Mesothelial cell of epicardium (in vitro differentiated cells): ENCODE results near the gene TMTC2. TPM values are rescaled to one million over a fixed set of nuclear protein-coding genes. Genes with fewer than 3 reads are reported as not detected.
A peak's percentile ranks its signal among the peaks of the same experiment; 100 is the strongest.

Experiments
- DNase-seq, 2 experiments: peaks; one replicate each; pipeline ENCODE4 v3.0.0; 2021; ENCODE audit warnings: low spot score in 2 of 2; ENCODE audit not compliant: unreplicated experiment in 2 of 2
- H3K27ac Mint-ChIP-seq: 2 replicates; pipeline ENCODE4 v1.8.0; 2021; ENCODE audit warnings: mixed read lengths
- H3K27me3 Mint-ChIP-seq: 2 replicates; pipeline ENCODE4 v1.8.0; 2021; ENCODE audit warnings: low read depth, mixed read lengths
- H3K36me3 Mint-ChIP-seq: 2 replicates; pipeline ENCODE4 v1.8.0; 2021; ENCODE audit warnings: mixed read lengths
- H3K4me1 Mint-ChIP-seq: 2 replicates; pipeline ENCODE4 v1.8.0; 2021; ENCODE audit warnings: mixed read lengths
- H3K4me3 Mint-ChIP-seq: 2 replicates; pipeline ENCODE4 v1.8.0; 2021; ENCODE audit warnings: mild to moderate bottlenecking, moderate library complexity, mixed read lengths
- H3K9me3 Mint-ChIP-seq: 2 replicates; pipeline ENCODE4 v1.8.0; 2021; ENCODE audit warnings: mixed read lengths
- total RNA-seq: library from RNA; stranded (reverse); gene quantifications from 3 replicates; pipeline ENCODE4 v1.2.1, GENCODE V29; 2021
- TF ChIP-seq, protein P1 (sequence below): fragments of 200-600 bp; sonication (generic); IDR thresholded peaks from one replicate; pipeline ENCODE4 v1.5.0; 2021; ENCODE audit warnings: antibody characterized with exemption; ENCODE audit not compliant: unreplicated experiment

TMTC2 gene
- total RNA-seq, 1 donor from 2014 or later = 38.3 TPM

DNA sequence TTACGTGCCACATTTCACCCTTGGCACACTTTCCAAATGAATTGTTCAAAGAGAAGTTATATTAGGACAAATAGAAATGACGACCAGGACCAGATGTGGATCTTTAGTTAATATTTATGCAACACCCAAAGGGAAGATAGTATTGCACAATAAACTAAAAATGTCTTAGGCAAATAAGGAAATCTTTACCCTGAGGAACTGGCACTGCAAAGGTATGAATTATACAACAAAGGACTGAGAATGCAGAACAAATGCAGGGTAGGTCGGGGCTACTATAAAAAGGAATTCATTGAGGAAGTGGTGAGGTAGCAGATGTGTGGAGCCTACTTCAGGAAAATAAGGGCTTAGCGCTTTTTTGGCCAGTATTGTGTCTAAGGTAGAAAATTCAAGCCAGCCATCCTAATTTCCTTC lies 3.9 kb upstream of the TMTC2 start:
- H3K36me3 Mint-ChIP-seq = no peaks in the 10 kb centered on the region
- H3K4me1 Mint-ChIP-seq = peaks cover 26% of the 10 kb centered on the region
- no peak for DNase-seq
- no peak overlapping the region for H3K27ac Mint-ChIP-seq
- H3K9me3 Mint-ChIP-seq = no peaks in the 10 kb centered on the region
- TF ChIP-seq, protein P1, sequence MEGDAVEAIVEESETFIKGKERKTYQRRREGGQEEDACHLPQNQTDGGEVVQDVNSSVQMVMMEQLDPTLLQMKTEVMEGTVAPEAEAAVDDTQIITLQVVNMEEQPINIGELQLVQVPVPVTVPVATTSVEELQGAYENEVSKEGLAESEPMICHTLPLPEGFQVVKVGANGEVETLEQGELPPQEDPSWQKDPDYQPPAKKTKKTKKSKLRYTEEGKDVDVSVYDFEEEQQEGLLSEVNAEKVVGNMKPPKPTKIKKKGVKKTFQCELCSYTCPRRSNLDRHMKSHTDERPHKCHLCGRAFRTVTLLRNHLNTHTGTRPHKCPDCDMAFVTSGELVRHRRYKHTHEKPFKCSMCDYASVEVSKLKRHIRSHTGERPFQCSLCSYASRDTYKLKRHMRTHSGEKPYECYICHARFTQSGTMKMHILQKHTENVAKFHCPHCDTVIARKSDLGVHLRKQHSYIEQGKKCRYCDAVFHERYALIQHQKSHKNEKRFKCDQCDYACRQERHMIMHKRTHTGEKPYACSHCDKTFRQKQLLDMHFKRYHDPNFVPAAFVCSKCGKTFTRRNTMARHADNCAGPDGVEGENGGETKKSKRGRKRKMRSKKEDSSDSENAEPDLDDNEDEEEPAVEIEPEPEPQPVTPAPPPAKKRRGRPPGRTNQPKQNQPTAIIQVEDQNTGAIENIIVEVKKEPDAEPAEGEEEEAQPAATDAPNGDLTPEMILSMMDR = no peak
- no peaks in the 10 kb centered on the region for H3K27me3 Mint-ChIP-seq
- no peak overlapping the region for H3K4me3 Mint-ChIP-seq

DNA sequence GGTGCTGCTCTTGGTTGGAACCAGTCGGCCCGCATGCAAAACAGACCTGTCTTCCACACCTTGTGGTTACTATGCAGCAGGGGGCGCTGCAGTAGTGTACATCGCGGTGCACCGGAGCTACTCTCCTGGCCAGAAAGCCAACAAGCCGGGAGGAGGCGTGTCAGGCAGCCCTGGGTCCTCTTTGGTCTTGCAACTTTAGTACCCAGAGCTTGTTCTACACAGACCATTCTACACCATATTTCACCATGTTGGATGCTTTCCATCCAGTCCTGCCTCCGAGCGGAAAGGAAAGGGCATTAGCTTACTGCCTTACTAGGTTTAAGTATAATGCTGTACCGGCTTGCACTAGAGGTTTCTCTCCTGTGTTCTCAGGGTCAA lies 927 bp upstream of the TMTC2 start:
- Mint-ChIP-seq H3K36me3 (no peaks in the 10 kb centered on the region), H3K27me3 (no peaks in the 10 kb centered on the region), H3K27ac (peak overlapping the region; percentile 98), H3K4me3 (peak overlapping the region; percentile 87), H3K4me1 (peaks cover 45% of the 10 kb centered on the region), H3K9me3 (no peaks in the 10 kb centered on the region)
- DNase-seq = peak; percentile 89 to 94
- TF ChIP-seq, protein P1 = peak; percentile 91

DNA sequence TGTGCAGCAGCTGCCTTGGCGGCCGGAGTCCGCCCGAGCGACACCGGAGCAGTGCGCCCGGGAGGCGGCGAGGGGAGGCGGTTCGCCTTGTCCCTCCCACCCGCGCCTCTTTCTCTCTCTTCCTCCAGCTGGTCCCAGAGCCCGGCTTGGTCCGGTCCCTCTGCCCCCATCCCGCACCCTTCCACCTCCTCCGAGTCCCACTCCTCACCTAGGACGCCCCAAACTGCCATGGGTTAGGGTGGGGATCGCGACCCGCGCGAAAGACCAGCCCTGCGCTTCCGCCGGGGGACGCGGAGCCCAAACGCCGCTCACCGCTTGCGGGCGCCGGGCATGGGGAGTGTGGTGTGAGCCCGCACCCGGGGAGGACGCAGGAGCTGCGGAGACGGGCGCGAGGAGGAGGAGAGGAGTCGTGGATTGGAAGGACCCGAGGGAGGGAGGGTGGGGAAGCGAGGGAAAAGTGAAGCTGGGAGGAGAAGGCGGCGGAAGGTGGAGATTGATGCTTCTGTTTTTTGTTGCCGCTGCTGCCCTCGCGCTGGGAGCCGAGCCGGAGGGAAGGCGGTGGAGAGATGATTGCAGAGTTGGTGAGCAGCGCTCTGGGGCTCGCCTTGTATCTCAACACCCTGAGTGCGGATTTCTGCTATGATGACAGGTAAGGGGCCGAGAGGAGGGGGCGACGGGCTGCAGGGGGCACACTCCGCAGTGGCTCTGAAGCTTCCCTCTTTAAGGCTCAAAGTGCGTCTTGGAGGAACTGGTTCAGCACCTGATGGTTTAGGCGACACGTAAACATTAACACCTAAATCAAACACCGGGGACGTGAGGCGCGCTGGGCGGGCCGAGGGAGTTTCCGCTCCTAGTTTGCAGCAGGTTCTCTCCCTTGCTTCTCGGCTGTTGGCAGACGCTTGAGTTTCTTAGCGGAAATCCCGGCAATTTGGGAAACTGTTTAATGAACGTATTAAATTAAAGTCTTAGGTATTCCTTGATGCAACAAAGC lies 610 bp downstream of the TMTC2 start:
- no peaks in the 10 kb centered on the region for H3K9me3 Mint-ChIP-seq
- no peaks in the 10 kb centered on the region for H3K27me3 Mint-ChIP-seq
- no peaks in the 10 kb centered on the region for H3K36me3 Mint-ChIP-seq
- H3K4me1 Mint-ChIP-seq = peaks cover 52% of the 10 kb centered on the region
- H3K27ac Mint-ChIP-seq = peak overlapping the region; percentile 98
- DNase-seq = peak; percentile 42 to 77
- peak overlapping the region; percentile 87 for H3K4me3 Mint-ChIP-seq
- TF ChIP-seq, protein P1 = no peak

DNA sequence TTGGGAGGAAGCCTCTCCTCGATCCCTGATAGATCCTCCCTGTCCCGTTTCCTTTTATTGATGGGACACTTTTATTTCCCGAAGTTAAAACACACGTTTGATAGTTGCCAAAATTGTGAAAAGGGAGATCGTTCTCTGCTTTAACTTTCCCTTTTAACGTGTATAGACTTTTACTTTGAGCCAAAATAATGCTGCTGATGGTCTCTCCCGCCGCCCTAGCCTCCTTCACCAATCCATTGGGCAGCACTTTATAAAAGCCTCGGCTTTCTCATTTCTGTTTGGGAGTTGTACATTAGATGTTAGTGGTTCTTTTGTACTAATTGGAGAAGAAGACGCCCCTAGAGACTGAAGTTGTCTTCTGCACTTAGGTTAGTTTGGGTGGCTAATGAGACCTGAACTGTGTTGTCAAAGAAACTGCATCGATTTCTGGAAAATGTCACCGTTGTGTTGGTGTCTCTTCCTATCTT lies 1.4 kb downstream of the TMTC2 start:
- DNase-seq = no peak
- no peaks in the 10 kb centered on the region for H3K9me3 Mint-ChIP-seq
- TF ChIP-seq, protein P1 = no peak
- no peaks in the 10 kb centered on the region for H3K27me3 Mint-ChIP-seq
- peak overlapping the region; percentile 98 for H3K27ac Mint-ChIP-seq
- peaks cover 51% of the 10 kb centered on the region for H3K4me1 Mint-ChIP-seq
- peak overlapping the region; percentile 87 for H3K4me3 Mint-ChIP-seq
- no peaks in the 10 kb centered on the region for H3K36me3 Mint-ChIP-seq

DNA sequence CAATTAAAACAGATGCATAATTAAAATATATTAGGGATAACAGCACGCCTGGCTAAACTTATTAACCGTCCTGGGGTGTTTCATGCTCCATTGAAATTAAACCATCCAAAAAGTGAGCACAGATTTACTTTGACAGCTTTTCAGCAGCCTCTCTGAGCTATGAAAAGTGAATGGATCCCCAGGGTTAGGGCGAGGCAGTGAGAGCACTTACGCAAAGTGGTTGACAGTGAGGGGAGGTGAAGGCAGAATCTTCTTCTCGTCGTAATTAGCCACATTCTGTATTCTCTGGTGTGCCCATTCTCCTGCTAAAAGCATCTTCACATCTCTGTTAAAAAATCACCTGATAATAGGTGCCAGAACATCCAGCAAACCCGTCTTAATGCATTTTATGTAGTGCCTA lies 1.9 kb downstream of the TMTC2 start:
- no peak for DNase-seq
- TF ChIP-seq, protein P1 = no peak
- H3K27me3 Mint-ChIP-seq = no peaks in the 10 kb centered on the region
- peak overlapping the region; percentile 87 for H3K4me3 Mint-ChIP-seq
- H3K36me3 Mint-ChIP-seq = peaks cover 5% of the 10 kb centered on the region
- H3K4me1 Mint-ChIP-seq = peaks cover 55% of the 10 kb centered on the region
- no peak overlapping the region for H3K27ac Mint-ChIP-seq
- no peaks in the 10 kb centered on the region for H3K9me3 Mint-ChIP-seq
